ENCODE results near the gene INPP4B.
A peak's percentile ranks its signal among the peaks of the same experiment; 100 is the strongest.

- TF ChIP-seq CTCF (conservative IDR thresholded peaks at IDR 0.05 in 1 of 2, IDR thresholded peaks at IDR 0.05 in 1 of 2; ENCODE audit: low read depth in 1 of 2, low read length in 2 of 2) (peak; percentile 82 to 83), EZH2 (IDR thresholded peaks at IDR 0.05; ENCODE audit: low read length, missing control alignments) (no peak)
Observed at GRCh38 chr4:142353149-142353738, 492.9 kb downstream of the INPP4B start.

Data from fibroblast of lung (primary cell).